HG03571 (cell line): Measurements from ENCODE around the gene PRKAR1B.

ENCODE experiments used
- ATAC-seq: cut with Tn5 transposase; IDR thresholded peaks from one replicate; pipeline ENCODE4 v1.9.1; 2021; ENCODE audit not compliant: unreplicated experiment

Gene PRKAR1B

GRCh38 chr7:725223-726005, 1.7 kb downstream of the PRKAR1B start:
- no peak for ATAC-seq

DNA sequence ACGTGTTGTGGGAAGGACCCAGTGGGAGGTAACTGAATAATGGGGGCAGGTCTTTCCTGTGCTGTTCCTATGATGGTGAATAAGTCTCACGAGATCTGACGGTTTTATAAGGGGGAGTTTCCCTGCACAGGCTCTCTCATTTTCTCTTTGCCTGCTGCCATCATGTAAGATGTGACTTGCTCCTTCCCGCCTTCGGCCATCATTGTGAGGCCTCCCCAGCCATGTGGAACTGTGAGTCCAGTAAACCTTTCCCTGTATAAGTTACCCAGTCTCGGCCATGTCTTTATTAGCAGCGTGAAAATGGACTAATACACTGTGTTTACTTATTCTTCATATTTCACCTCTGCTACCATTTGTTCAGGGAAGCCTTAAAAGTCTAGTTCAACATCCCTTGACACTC, 2.8 kb downstream of the PRKAR1B start:
- ATAC-seq, result no peak

DNA sequence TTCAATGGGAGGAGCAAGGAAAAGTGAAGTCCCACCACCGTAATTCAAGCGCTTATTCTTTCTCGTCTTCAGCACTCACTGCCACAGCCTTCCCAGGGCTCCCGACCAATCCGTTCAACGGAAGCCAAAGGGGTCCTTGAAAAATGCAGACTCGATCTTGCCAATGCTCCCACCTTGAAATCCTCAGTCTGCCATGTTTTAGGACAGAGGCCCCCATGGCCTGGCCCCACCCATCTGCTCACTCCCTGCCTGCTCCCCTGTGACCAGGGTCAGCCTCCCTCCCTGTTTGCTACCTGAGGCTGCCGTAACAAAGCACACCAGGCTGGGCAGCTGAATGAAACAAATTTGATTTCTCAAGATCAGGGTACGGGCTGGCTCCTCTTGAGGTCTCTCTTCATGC, 3.5 kb downstream of the PRKAR1B start:
- no peak for ATAC-seq

- no peak for ATAC-seq
These were observed 5.3 kb downstream of the PRKAR1B start for GRCh38 chr7:721619-722248.

GRCh38 chr7:716636-717035, 10.4 kb downstream of the PRKAR1B start:
- no peak for ATAC-seq

GRCh38 chr7:716222-716621, 10.9 kb downstream of the PRKAR1B start:
- no peak for ATAC-seq

GRCh38 chr7:714251-714671, 12.8 kb downstream of the PRKAR1B start:
- ATAC-seq, result no peak

- no peak for ATAC-seq
These were observed 13.4 kb downstream of the PRKAR1B start for GRCh38 chr7:713488-714230.

DNA sequence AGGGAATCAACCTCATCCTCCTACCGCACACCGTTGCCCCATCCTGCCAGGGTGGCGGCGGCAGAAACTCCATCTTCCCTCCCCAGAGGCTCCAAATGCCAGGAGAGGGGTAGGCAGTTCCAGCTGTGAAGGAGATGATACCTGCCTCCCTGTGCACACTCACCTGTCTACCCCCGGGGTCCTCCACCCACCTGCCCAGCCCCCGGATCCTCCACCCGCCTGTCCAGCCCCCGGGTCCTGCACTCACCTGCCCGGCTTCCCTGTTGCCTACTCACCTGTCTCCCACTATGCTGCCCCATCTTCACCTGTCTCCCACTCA, 14.0 kb downstream of the PRKAR1B start:
- ATAC-seq, result no peak

- ATAC-seq, result no peak
These were observed 14.5 kb downstream of the PRKAR1B start for GRCh38 chr7:712381-713138.

DNA sequence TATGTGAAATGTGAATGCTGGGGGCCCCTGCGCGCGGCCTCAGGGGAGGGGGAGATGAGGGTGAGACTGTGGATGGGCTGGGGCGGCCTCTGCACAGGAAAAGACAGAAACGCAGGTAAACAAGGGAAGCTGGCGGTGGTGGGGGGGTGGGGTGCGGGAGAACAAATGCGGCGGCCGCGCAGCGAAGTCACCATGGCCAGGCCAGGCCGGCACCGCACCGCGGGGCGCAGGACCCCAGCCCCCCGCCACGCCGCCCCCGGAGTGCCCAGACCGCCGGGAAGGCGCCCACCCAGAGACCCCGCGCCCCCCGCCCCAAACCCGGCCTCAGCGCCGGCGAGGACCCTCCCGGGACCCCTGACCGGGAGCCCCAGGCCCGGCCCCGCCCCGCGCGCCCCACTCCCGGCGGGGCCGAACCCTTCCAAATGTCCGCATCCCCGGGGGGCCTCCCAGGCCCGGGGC, 15.1 kb downstream of the PRKAR1B start:
- ATAC-seq, result no peak

GRCh38 chr7:711093-711921, 15.8 kb downstream of the PRKAR1B start:
- ATAC-seq, result no peak

DNA sequence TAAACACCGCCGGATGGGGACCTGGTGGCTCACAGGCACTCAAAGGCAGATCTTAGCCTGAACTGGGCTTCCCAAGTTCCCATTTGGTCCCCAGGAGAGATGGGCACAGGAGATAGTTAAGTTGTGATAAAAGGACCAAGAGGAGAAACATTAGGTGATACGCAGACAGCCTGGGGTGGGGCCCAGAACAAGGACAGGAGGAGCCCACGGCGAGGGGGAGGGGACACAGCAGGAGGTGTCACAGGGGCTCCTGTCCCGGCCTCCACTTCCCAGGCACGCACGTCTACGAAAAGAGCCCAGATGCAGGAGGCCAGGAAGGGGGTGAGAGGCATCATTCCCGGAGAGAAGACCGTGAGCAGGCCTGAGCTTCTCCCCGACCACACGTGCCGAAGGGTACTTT, 16.9 kb downstream of the PRKAR1B start:
- ATAC-seq, result no peak

GRCh38 chr7:707296-708000, 19.6 kb downstream of the PRKAR1B start:
- ATAC-seq, result no peak

DNA sequence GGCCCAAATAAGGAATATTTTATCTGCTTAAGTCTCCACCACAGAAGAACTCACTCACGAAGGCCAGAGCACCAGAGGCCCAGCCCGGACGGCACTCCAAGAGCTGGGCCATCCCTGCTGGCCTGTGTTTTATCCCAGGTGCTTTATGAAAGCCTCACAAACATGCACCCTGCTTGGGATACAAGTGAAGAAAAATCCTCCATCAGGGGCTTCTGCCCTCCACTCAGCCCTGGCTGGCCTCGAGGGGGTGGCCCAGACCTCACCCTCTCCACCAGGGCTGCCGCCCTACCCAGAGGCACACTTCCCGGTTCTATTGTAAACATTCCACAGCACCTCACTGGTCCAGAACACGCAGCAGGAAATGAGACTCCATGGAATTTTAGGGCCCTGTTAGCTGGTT, 20.4 kb downstream of the PRKAR1B start:
- ATAC-seq, result no peak

- ATAC-seq, result no peak
These were observed 24.0 kb downstream of the PRKAR1B start for GRCh38 chr7:703049-703448.

DNA sequence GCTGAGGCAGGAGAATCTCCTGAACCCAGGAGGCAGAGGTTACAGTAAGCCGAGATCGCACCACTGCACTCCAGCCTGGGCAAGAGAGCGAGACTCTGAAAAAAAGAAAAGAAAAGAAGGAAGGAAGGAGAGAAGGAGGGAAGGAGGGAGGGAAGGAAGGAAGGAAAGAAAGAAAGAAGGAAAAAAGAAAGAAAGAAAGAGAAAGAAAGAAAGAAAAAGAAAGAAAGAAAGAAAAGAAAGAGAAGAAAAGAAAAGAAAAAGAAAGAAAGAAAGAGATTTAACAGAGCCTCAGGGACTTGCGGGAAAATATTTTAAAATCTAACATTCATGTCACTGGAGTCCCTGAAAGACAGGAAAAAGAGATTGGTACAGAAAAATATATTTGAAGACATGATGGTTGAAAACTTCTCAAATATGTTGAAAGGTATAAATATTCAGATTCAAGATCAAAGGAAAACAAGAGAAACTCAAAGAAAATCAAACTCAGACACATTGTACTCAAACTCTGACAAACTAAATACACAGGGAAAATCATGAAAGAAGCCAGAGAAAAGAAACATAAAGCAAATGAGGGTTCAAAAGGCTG, 25.9 kb downstream of the PRKAR1B start:
- ATAC-seq, result no peak

GRCh38 chr7:699476-700170, 27.5 kb downstream of the PRKAR1B start:
- no peak for ATAC-seq
